AG09309 (cell line): ENCODE results near the gene CLTCL1.
"Not testable (repeated sequence)": the region's sequence is repeated elsewhere in the genome, so short reads cannot be mapped to it uniquely, and the experiment has no call there.

Source experiments
- DNase-seq: peaks from one replicate; pipeline ENCODE4 v3.0.0-alpha.2; 2010; ENCODE audit warnings: low read depth
- H3K4me3 ChIP-seq: 2 replicates; pipeline ENCODE4 v1.5.1; 2011; ENCODE audit warnings: mild to moderate bottlenecking, low read depth, low read length, moderate library complexity; ENCODE audit not compliant: control insufficient read depth
- CTCF ChIP-seq: IDR thresholded peaks from 2 replicates; pipeline ENCODE4 v1.5.1; 2011; ENCODE audit warnings: mild to moderate bottlenecking, low read depth, low read length, inconsistent platforms; ENCODE audit not compliant: insufficient read depth, control insufficient read depth; ENCODE audit errors: missing control alignments

Gene CLTCL1

GRCh38 chr22:19329454-19329853, 37.9 kb upstream of the CLTCL1 start:
- no peak for DNase-seq
- no peak for TF ChIP-seq CTCF
- no peak overlapping the region for H3K4me3 ChIP-seq

- no peak overlapping the region for H3K4me3 ChIP-seq
- TF ChIP-seq CTCF: no peak
- DNase-seq: no peak
Observed at GRCh38 chr22:19325296-19325948, 33.9 kb upstream of the CLTCL1 start.

- not testable (repeated sequence) for H3K4me3 ChIP-seq, DNase-seq
Observed at GRCh38 chr22:19323420-19323819, 31.9 kb upstream of the CLTCL1 start.

GRCh38 chr22:19321757-19322156, 30.2 kb upstream of the CLTCL1 start:
- no peak for DNase-seq
- H3K4me3 ChIP-seq: no peak overlapping the region
- TF ChIP-seq CTCF: no peak

- H3K4me3 ChIP-seq, DNase-seq: not testable (repeated sequence)
Observed at GRCh38 chr22:19320136-19320535, 28.6 kb upstream of the CLTCL1 start.

GRCh38 chr22:19319281-19319680, 27.8 kb upstream of the CLTCL1 start:
- no peak for DNase-seq
- TF ChIP-seq CTCF: no peak
- no peak overlapping the region for H3K4me3 ChIP-seq

- no peak for TF ChIP-seq CTCF
- DNase-seq: no peak
- no peak overlapping the region for H3K4me3 ChIP-seq
Observed at GRCh38 chr22:19317865-19318264, 26.3 kb upstream of the CLTCL1 start.

GRCh38 chr22:19307872-19308271, 16.4 kb upstream of the CLTCL1 start:
- TF ChIP-seq CTCF: no peak
- DNase-seq: no peak

GRCh38 chr22:19306535-19306934, 15.0 kb upstream of the CLTCL1 start:
- not testable (repeated sequence) for DNase-seq, H3K4me3 ChIP-seq

More at GRCh38 chr22:19307872-19308271, 16.4 kb upstream of the CLTCL1 start:
- no peak overlapping the region for H3K4me3 ChIP-seq
